OCI-LY1 (cell line): ENCODE results near the gene NDST3.

Experiments used
- EZH2 ChIP-seq: fragments of 200-600 bp; sonication (generic), shearing (Covaris generic); IDR thresholded peaks from 2 replicates; pipeline ENCODE4 v1.8.0; 2017; ENCODE audit warnings: borderline replicate concordance, mixed run types, mild to moderate bottlenecking, antibody characterized with exemption, low read length, moderate library complexity, mixed read lengths
- TF ChIP-seq, protein P1 (sequence below): fragments of 200-600 bp; sonication (generic), shearing (Covaris generic); IDR thresholded peaks from 2 replicates; pipeline ENCODE4 v1.5.1; 2017; ENCODE audit warnings: mild to moderate bottlenecking, antibody characterized with exemption, low read length, moderate library complexity, mixed read lengths

DNA sequence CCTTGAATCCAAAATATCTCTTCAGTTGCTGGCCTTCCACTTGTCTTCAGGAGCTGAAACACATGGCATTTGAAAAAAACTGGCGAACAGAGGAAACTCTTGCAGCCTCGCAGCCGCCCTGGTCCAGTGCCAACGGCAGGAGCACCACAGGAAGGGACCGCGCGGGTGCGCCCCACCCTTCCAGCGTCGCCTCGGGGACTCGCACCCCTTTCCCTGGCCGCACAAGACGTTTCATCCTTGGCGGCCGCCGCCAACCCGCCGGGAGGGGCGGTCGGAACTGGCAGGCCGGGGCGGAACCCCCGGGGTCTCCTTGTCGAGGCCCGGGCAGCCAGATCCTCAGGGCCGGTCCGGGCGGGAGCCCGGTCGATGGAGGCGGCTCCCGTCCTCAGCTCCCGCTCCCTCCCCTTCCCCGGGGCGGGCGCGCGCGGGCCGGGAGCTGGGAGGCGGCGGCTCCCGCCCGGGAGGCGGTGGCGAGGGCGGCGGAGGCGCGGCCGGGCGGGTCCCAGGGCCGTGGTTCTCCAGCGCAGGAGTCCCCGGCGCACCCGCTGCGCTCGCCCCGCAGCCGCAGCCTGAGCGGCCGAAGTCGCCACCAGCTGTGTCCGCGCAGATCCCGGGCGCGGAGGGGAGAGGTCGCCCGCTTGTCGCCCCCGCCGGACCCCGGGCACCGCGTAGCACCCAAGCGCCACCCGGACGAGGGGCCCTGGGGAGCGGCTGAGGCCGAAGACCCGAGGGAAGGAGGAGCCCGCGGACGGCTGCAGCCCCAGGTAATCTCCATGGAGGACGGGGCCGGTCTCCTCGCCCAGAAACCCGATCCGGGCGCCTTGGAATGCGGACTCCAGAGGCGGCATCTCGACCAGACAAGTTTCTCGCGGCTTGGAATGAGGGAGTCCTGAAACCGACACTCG lies 886 bp upstream of the NDST3 start:
- TF ChIP-seq, protein P1, sequence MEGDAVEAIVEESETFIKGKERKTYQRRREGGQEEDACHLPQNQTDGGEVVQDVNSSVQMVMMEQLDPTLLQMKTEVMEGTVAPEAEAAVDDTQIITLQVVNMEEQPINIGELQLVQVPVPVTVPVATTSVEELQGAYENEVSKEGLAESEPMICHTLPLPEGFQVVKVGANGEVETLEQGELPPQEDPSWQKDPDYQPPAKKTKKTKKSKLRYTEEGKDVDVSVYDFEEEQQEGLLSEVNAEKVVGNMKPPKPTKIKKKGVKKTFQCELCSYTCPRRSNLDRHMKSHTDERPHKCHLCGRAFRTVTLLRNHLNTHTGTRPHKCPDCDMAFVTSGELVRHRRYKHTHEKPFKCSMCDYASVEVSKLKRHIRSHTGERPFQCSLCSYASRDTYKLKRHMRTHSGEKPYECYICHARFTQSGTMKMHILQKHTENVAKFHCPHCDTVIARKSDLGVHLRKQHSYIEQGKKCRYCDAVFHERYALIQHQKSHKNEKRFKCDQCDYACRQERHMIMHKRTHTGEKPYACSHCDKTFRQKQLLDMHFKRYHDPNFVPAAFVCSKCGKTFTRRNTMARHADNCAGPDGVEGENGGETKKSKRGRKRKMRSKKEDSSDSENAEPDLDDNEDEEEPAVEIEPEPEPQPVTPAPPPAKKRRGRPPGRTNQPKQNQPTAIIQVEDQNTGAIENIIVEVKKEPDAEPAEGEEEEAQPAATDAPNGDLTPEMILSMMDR = no peak
- no peak for TF ChIP-seq EZH2
